ENCODE measurements around the gene STX1A. TPM values are rescaled to one million over a fixed set of nuclear protein-coding genes. Genes with fewer than 3 reads are reported as not detected.

Gene STX1A
- 16.3 and 20.3 TPM in 2 replicates for total RNA-seq

GRCh38 chr7:73718905-73719805 lies at the start of gene STX1A:
Gene STX1A (minus strand): TSS chr7:73719669. CDS start chr7:73719631, 38 bp downstream.

DNA sequence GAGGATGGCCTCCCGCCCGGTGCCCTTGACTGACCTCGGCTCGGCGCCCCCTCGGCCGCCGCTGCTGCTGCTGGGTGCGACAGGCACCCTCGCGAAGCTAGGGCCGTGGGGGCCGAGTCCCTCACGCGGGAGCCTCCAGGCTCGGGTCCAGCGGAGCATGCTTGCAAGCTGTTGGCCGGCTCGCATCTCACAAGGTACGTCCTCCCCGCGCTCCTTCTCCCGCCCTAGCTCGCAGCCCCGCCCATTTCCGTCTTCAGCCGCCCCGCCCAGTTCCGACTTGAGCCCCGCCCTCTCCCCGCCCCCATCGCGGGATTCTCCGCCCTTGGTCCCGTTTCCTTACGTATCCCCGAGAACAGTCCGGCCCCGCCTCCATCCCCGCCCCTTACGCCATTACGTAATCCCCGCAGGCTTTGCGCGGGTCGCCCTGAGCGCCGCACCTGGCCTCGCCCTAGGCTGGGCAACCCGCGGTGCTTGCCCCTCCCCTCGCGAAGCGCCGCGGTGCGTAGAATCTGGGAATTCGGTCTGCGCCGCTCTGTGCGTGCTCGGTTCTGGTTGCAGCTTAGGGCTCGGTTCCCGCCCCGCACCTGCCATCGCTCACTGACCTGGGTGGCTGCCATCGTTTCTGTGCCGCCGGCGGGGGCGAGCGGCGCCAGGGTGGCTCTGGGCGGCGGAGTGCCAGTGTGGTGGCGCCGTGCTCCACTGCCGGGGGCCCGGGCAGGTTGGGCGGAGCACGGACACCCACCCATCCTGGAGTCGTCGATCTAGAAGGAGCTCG lies 19.3 kb upstream of the STX1A start, which contains the start of gene ABHD11:
ABHD11 (minus strand) TSS at position 191 of the 775 bp plus-strand sequence; CDS start at position 159, 32 bp downstream.

GRCh38 chr7:73683056-73683787 lies 36.2 kb downstream of the STX1A start, which contains the start of the genes BUD23 and DNAJC30:
Gene BUD23 (plus strand): TSS chr7:73683597. CDS start chr7:73683626, 29 bp downstream.
Gene DNAJC30 (minus strand): TSS chr7:73683453. CDS start chr7:73683423, 30 bp downstream.

GRCh38 chr7:73667344-73668102 lies 51.9 kb downstream of the STX1A start, which contains the start of gene VPS37D:
Gene VPS37D (plus strand): TSS chr7:73667831. CDS start chr7:73667959, 128 bp downstream.

Other genes with a start within 250 kb of the STX1A start
- 50.4 and 61.8 TPM in 2 replicates for gene BAZ1B, start 197.4 kb downstream of the STX1A start, total RNA-seq
- 20.2 and 26.0 TPM in 2 replicates for gene BCL7B, start 162.0 kb downstream of the STX1A start, total RNA-seq
- 66.2 and 135 TPM in 2 replicates for gene TBL2, start 141.1 kb downstream of the STX1A start, total RNA-seq
- gene MLXIPL, start 95.1 kb downstream of the STX1A start, total RNA-seq = 0.66 TPM in 1 of 2 replicates, not detected in the other
- 6.4 and 12.2 TPM in 2 replicates for gene VPS37D, start 51.8 kb downstream of the STX1A start, total RNA-seq
- 2.2 and 3.8 TPM in 2 replicates for gene DNAJC30, start 36.2 kb downstream of the STX1A start, total RNA-seq
- 41.0 and 54.8 TPM in 2 replicates for gene BUD23, start 36.1 kb downstream of the STX1A start, total RNA-seq
- 11.6 and 19.6 TPM in 2 replicates for gene ABHD11, start 19.1 kb upstream of the STX1A start, total RNA-seq
- 0.33 TPM in 1 of 2 replicates, not detected in the other for gene CLDN3, start 50.6 kb upstream of the STX1A start, total RNA-seq
- 1.3 and 1.7 TPM in 2 replicates for gene CLDN4, start 111.3 kb upstream of the STX1A start, total RNA-seq
- 7.1 and 36.6 TPM in 2 replicates for gene METTL27, start 122.8 kb upstream of the STX1A start, total RNA-seq
- gene TMEM270, start 141.5 kb upstream of the STX1A start, total RNA-seq = 0.17 TPM in 1 of 2 replicates, not detected in the other

Measured in smooth muscle cell of trachea (primary cell).